Thyroid gland (tissue), 4 donors: ENCODE measurements around the gene NOM1. TPM values are rescaled to one million over a fixed set of nuclear protein-coding genes. Genes with fewer than 3 reads are reported as not detected.

ENCODE experiments used
- DNase-seq, 2 donors: peaks; one replicate each; pipeline ENCODE4 v3.0.0-alpha.2; 2019
- H3K27ac ChIP-seq, 3 donors: fragments of 200-600 bp; sonication (generic); 1 replicate in 2 of 3; 2 replicates in 1 of 3; pipeline ENCODE4 v1.5.1; 2016 to 2019; ENCODE audit warnings: mild to moderate bottlenecking in 1 of 3, moderate library complexity in 1 of 3
- H3K27me3 ChIP-seq: fragments of 200-600 bp; sonication (generic); one replicate; pipeline ENCODE4 v1.5.1; 2019
- H3K36me3 ChIP-seq, 2 donors: fragments of 200-600 bp; sonication (generic); one replicate each; pipeline ENCODE4 v1.5.1; 2016 to 2019
- H3K4me1 ChIP-seq, 2 donors: fragments of 200-600 bp; sonication (generic); one replicate each; pipeline ENCODE4 v1.5.1; 2017 to 2019
- H3K4me3 ChIP-seq, 3 donors: fragments of 200-600 bp; sonication (generic); replicated peaks in 1 of 3; 1 replicate in 2 of 3; 2 replicates in 1 of 3; pipeline ENCODE4 v1.5.1; 2016; ENCODE audit warnings: mild to moderate bottlenecking in 1 of 3
- H3K9me3 ChIP-seq: fragments of 200-600 bp; sonication (generic); one replicate; pipeline ENCODE4 v1.5.1; 2017
- CTCF ChIP-seq, 6 experiments: fragments of 200-600 bp in 3 of 6; fragments of 450-650 bp in 3 of 6; sonication (generic) in 3 of 6; IDR thresholded peaks; one replicate each; pipeline ENCODE4 v1.5.1; 2016 to 2019; ENCODE audit warnings: antibody characterized with exemption in 6 of 6, mild to moderate bottlenecking in 2 of 6, inconsistent platforms in 1 of 6, moderate library complexity in 1 of 6
- POLR2A ChIP-seq, 2 donors: fragments of 450-650 bp; IDR thresholded peaks; one replicate each; pipeline ENCODE4 v1.6.1; 2017; ENCODE audit warnings: antibody characterized with exemption in 2 of 2, mild to moderate bottlenecking in 2 of 2, moderate library complexity in 1 of 2
- WGBS, 2 donors: methylation state at CpG; one replicate each; pipeline ENCODE4 v1.1.5; 2017; 5-methylcytosine and 5-hydroxymethylcytosine counted together
- intact Hi-C: fragments of 100-400 bp; cut with DNase I; formaldehyde crosslinking; loops from one replicate; pipeline ENCODE4 v1.15.1; 2023
- total RNA-seq, 4 donors: library from RNA; depleted of rRNA; stranded (reverse); fragments of >200 nt; gene quantifications; one replicate each; pipeline ENCODE4 v1.2.3, GENCODE V29; 2016

The NOM1 gene
- total RNA-seq, 4 donors from 2014 or later, result 11.2 to 25.7 (median 16.8) TPM

GRCh38 chr7:157013101-157013500, 63.6 kb downstream of the NOM1 start:
- Histone ChIP-seq H3K27ac (no peak overlapping the region), H3K36me3 (no peaks in the 10 kb centered on the region), H3K27me3 (peaks cover 22% of the 10 kb centered on the region), H3K4me1 (peaks cover 7 to 19% of the 10 kb centered on the region in 2 donors), H3K4me3 (no peak overlapping the region), H3K9me3 (no peaks in the 10 kb centered on the region)
- no peak for DNase-seq
- TF ChIP-seq CTCF (IDR thresholded peaks at IDR 0.05), result no peak
- TF ChIP-seq POLR2A (IDR thresholded peaks at IDR 0.05), result no peak
- intact Hi-C loops, result no loop called here

DNA sequence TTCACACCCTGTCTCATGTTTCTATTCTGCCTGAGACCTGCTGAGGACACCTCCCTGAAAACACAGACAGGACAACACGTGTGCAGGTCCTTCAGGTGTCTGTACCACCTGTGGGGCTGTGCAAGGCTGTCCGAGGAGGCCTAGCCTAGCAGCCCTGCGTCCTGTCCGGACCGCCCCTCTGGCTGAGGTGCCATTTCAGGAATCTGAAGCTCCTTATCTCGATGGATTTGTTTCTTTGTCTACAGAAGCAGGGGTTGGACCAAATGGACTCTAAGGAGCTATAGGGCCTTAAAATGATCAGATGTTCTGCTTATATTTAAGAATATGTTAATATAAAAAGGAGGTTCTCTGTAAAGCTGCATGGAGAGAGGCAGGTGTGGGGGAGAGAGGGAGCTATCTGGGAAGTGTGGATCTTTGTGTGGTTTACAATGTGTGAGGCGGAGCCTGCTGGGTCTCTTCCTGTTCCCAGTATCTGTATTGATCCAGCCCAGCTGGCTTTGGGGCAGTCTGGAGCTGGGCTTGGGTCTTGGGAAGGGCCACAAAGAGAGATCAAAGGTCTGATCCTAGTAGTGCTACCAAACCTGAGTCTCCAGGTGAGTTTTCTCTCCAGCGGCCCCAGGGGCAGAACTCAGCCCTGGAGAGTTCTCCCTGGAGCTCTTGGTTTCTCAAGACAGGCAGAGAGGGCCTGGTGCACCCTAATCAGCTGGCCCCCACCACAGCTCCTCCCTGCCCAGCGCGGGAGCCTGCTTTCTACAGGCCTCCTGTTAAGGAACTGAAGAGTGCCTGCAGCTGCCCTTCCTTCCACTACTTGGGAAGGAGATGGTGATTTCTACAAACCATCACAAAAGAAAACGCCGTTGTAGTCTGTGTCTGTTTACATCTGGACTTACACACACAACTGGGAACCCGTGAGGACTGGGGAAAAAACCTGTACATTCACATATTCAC, 64.4 kb downstream of the NOM1 start:
- no peak for TF ChIP-seq CTCF (IDR thresholded peaks at IDR 0.05)
- TF ChIP-seq POLR2A (IDR thresholded peaks at IDR 0.05), result no peak
- peaks cover 22% of the 10 kb centered on the region for H3K27me3 ChIP-seq
- H3K36me3 ChIP-seq, result no peaks in the 10 kb centered on the region
- intact Hi-C loops, result no loop called here
- 25 to 32% methylated on average over 13 of the region's 13 CpGs for WGBS, 2 donors
- H3K9me3 ChIP-seq, result no peaks in the 10 kb centered on the region
- H3K27ac ChIP-seq, result no peak overlapping the region
- H3K4me1 ChIP-seq, result peaks cover 7 to 21% of the 10 kb centered on the region in 2 donors
- H3K4me3 ChIP-seq, result no peak overlapping the region
- no peak for DNase-seq

DNA sequence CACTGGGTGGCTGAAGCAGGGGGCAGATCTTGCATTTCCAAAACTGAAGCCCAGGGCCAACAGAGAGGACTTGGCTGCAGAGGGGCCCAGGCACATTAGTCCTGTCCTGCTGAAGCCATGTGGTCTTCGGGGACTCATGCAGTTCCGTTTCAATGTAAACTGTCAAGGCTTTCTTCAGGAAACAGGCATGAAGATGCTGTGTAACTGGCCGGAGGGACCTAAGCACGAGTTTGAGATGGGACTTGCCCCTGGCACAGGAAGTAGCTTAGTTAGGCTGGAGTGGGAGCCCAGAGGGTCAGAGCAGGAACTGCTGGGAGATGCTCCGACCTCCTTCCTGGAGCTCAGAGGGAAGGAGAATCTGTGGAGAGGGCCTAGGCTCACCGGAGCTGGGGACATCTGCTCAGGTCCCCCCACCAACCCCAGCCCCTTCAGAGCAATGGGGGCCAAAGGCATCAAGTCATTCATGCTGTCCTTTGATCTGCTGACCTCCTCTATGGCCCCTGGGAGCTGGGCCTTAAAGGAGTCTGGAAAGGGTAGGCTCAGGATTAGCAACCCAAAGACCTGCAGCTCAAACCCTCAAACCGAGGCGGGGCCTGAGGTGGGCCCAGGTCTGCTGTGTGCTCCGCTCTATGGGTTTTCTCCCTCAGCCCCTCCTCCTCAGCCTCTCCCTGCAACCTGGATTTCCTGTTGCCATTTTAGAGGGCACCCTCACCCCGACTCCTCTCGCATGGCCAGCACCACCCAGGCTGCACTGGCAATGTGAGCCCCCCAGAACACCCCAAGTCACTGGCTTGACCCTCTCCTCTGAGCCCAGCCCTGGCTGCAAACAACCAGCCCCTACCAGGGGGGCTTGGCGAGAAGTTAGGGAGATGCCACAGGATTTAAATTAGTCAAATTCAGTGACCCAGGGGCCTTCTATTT, 65.4 kb downstream of the NOM1 start:
- TF ChIP-seq CTCF (IDR thresholded peaks at IDR 0.05) (no peak), POLR2A (IDR thresholded peaks at IDR 0.05) (no peak)
- intact Hi-C loops, result no loop called here
- 26 to 30% methylated on average over 10 to 11 of the region's 12 CpGs for WGBS, 2 donors
- H3K4me1 ChIP-seq, result peaks cover 7 to 19% of the 10 kb centered on the region in 2 donors
- DNase-seq, result no peak
- peaks cover 24% of the 10 kb centered on the region for H3K27me3 ChIP-seq
- H3K9me3 ChIP-seq, result no peaks in the 10 kb centered on the region
- H3K36me3 ChIP-seq, result no peaks in the 10 kb centered on the region
- no peak overlapping the region for H3K4me3 ChIP-seq
- no peak overlapping the region for H3K27ac ChIP-seq

GRCh38 chr7:157016024-157016351, 66.5 kb downstream of the NOM1 start:
- intact Hi-C loops, result no loop called here
- no peak for TF ChIP-seq POLR2A (IDR thresholded peaks at IDR 0.05)
- no peak for TF ChIP-seq CTCF (IDR thresholded peaks at IDR 0.05)
- Histone ChIP-seq H3K27ac (no peak overlapping the region), H3K4me1 (peaks cover 10 to 26% of the 10 kb centered on the region in 2 donors), H3K36me3 (no peaks in the 10 kb centered on the region), H3K4me3 (no peak overlapping the region), H3K27me3 (peaks cover 35% of the 10 kb centered on the region), H3K9me3 (no peaks in the 10 kb centered on the region)
- DNase-seq, result no peak
- 5 to 6% methylated on average over 11 of the region's 11 CpGs for WGBS, 2 donors
